Psoas muscle (tissue), 8 donors: ENCODE results near the gene MRPL51. TPM values are rescaled to one million over a fixed set of nuclear protein-coding genes. Genes with fewer than 3 reads are reported as not detected.
A peak's percentile ranks its signal among the peaks of the same experiment; 100 is the strongest.

Source experiments
- ATAC-seq, 4 donors: fragments of 200-7000 bp; cut with Tn5 transposase; one replicate each; pipeline ENCODE4 v1.9.1; 2020; ENCODE audit warnings: moderate library complexity in 3 of 4, mild to moderate bottlenecking in 2 of 4
- DNase-seq, 2 donors: peaks; one replicate each; pipeline ENCODE4 v3.0.0-alpha.2; 2020
- H3K27ac ChIP-seq: fragments of 200-600 bp; one replicate; pipeline ENCODE4 v1.8.0; 2022
- H3K27me3 ChIP-seq, 3 donors: fragments of 200-600 bp in 1 of 3; one replicate each; pipeline versions ENCODE4 v1.6.1 to v1.8.0; 2013 to 2022; ENCODE audit warnings: low read length in 2 of 3, mild to moderate bottlenecking in 2 of 3, moderate library complexity in 1 of 3; ENCODE audit not compliant: insufficient read depth in 3 of 3
- H3K36me3 ChIP-seq, 2 donors: fragments of 200-600 bp in 1 of 2; one replicate each; pipeline versions ENCODE4 v1.6.1 to v1.8.0; 2013 to 2022; ENCODE audit warnings: low read depth in 1 of 2, mild to moderate bottlenecking in 1 of 2, moderate library complexity in 1 of 2; ENCODE audit not compliant: insufficient read depth in 1 of 2
- H3K4me1 ChIP-seq: fragments of 200-600 bp; one replicate; pipeline ENCODE4 v1.8.0; 2022
- H3K4me3 ChIP-seq: fragments of 200-600 bp; one replicate; pipeline ENCODE4 v1.8.0; 2022; ENCODE audit warnings: mild to moderate bottlenecking
- H3K9me3 ChIP-seq: fragments of 200-600 bp; one replicate; pipeline ENCODE4 v1.8.0; 2022
- WGBS, 3 donors: extraction: QIAGEN DNeasy Blood & Tissue Kit; methylation state at CpG; one replicate each; pipeline versions ENCODE4 v1.1.6 to v1.1.7; 2013; 5-methylcytosine and 5-hydroxymethylcytosine counted together
- intact Hi-C, 2 donors: fragments of 100-400 bp; cut with DNase I; formaldehyde crosslinking; loops; one replicate each; pipeline versions ENCODE4 v1.11.0 to v1.14.2; 2022
- polyA plus RNA-seq, 3 donors: library from polyadenylated mRNA; stranded (reverse); fragments of 200-250 nt; gene quantifications; one replicate each; pipeline ENCODE4 v1.2.3, GENCODE V29; 2013
- total RNA-seq, 4 donors: library from RNA; stranded (reverse); fragmentation: NEBNext Ultra II Directional in 2 of 4; extraction: Animal tissue kit (Norgen Biotek cat#: 25700) in 2 of 4; gene quantifications; one replicate each; pipeline versions ENCODE4 v1.2.1 to v1.2.4, GENCODE V29; 2021 to 2023
- TF ChIP-seq, protein P1 (sequence below): fragments of 200-600 bp; IDR thresholded peaks from one replicate; pipeline ENCODE4 v1.8.0; 2022; ENCODE audit warnings: antibody characterized with exemption
- donor health status: healthy with polysubstance abuse.
- donor health status: DM: no; HTN: no; CAD: no; lungs with moderate emphysema.
- donor health status: Bipolar disorder and iron deficiency.
- donor health status: healthy.
- donor health status: DM: yes; HTN: yes; CAD: no.
- donor health status: DM: no; HTN: no; CAD: no.
- donor health status: DM: no; HTN: no; CAD: no.
- donor health status: DM: yes; HTN: yes; CAD: no.

MRPL51 gene
- total and polyA plus RNA-seq, 7 donors: 153 to 250 (median 203) TPM

DNA sequence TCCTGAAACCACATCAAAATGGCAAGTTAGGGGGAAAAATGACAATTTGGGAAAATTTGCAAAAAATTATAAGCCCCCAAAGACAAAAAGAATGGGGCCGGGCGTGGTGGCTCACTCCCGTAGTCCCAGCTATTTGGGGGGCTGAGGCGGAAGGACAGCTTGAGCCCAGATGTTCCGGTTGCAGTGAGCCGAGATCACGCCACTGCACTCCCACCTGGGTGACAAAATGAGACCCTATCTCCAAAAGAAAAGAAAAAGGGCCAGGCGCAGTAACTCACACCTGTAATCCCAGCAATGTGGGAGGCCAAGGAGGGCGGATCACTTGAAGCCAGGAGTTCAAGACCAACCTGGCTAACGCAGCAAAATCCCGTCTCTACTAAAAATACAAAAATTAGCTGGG is 20.6 kb downstream of the MRPL51 start:
- H3K4me3 ChIP-seq: no peak overlapping the region
- H3K9me3 ChIP-seq: no peaks in the 10 kb centered on the region
- TF ChIP-seq, protein P1, sequence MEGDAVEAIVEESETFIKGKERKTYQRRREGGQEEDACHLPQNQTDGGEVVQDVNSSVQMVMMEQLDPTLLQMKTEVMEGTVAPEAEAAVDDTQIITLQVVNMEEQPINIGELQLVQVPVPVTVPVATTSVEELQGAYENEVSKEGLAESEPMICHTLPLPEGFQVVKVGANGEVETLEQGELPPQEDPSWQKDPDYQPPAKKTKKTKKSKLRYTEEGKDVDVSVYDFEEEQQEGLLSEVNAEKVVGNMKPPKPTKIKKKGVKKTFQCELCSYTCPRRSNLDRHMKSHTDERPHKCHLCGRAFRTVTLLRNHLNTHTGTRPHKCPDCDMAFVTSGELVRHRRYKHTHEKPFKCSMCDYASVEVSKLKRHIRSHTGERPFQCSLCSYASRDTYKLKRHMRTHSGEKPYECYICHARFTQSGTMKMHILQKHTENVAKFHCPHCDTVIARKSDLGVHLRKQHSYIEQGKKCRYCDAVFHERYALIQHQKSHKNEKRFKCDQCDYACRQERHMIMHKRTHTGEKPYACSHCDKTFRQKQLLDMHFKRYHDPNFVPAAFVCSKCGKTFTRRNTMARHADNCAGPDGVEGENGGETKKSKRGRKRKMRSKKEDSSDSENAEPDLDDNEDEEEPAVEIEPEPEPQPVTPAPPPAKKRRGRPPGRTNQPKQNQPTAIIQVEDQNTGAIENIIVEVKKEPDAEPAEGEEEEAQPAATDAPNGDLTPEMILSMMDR: no peak
- H3K36me3 ChIP-seq: no peaks in the 10 kb centered on the region
- no peaks in the 10 kb centered on the region for H3K27me3 ChIP-seq
- H3K27ac ChIP-seq: no peak overlapping the region
- peaks cover 18% of the 10 kb centered on the region for H3K4me1 ChIP-seq
- DNase-seq: no peak
- 72 to 86% (median 76%) methylated on average over 11 of the region's 11 CpGs for WGBS, 3 donors
- intact Hi-C loops: no loop called here
- ATAC-seq: no peak

GRCh38 chr12:6471989-6472360 is 21.1 kb downstream of the MRPL51 start:
- peak overlapping the region; percentile 95 for H3K27ac ChIP-seq
- WGBS, 3 donors: 86 to 98% (median 92%) methylated on average over 1 of the region's 1 CpG
- intact Hi-C loops: no loop called here
- no peaks in the 10 kb centered on the region for H3K27me3 ChIP-seq
- no peak overlapping the region for H3K4me3 ChIP-seq
- DNase-seq (no peak), ATAC-seq (no peak)
- TF ChIP-seq, protein P1: no peak
- H3K9me3 ChIP-seq: no peaks in the 10 kb centered on the region
- peaks cover 18% of the 10 kb centered on the region for H3K4me1 ChIP-seq
- H3K36me3 ChIP-seq: no peaks in the 10 kb centered on the region

GRCh38 chr12:6470375-6471163 is 22.5 kb downstream of the MRPL51 start, which contains the start of gene VAMP1:
VAMP1 (minus strand) TSS chr12:6470677; CDS start chr12:6470531, 146 bp downstream.
- TF ChIP-seq, protein P1: no peak
- intact Hi-C loops: loop anchor here in 1 of 2 donors (1.0 kb wide), 1 partner anchor 23 kb away; the partner anchor contains the start of gene MRPL51
- H3K27ac ChIP-seq: peak within 1 kb of the TSS; percentile 95
- H3K36me3 ChIP-seq: peaks cover 0 to 13% of the 10 kb centered on the region in 2 donors
- H3K4me3 ChIP-seq: peak within 1 kb of the TSS; percentile 91
- 0 to 1% (median 1%) methylated on average over 64 to 69 of the region's 69 CpGs for WGBS, 3 donors
- DNase-seq: peak; percentile 98 to 99
- no peaks in the 10 kb centered on the region for H3K9me3 ChIP-seq
- no peaks in the 10 kb centered on the region for H3K27me3 ChIP-seq
- peak; percentile 95 to 96 (median 96) for ATAC-seq
- H3K4me1 ChIP-seq: peaks cover 21% of the 10 kb centered on the region

- H3K4me3 ChIP-seq: peak overlapping the region; percentile 91
- intact Hi-C loops: loop anchor here (1.0 to 10.0 kb wide), 4 partner anchors 24 to 405 kb away; partner anchors contain the start of genes CD9 (in 1 of the 2) and MRPL51 (in 1 of the 2)
- WGBS, 3 donors: 16 to 26% (median 19%) methylated on average over 16 of the region's 16 CpGs
- H3K27ac ChIP-seq: peak overlapping the region; percentile 95
- TF ChIP-seq, protein P1: no peak
- no peak for ATAC-seq
- H3K4me1 ChIP-seq: peaks cover 22% of the 10 kb centered on the region
- no peaks in the 10 kb centered on the region for H3K27me3 ChIP-seq
- peaks cover 0 to 17% of the 10 kb centered on the region in 2 donors for H3K36me3 ChIP-seq
- no peaks in the 10 kb centered on the region for H3K9me3 ChIP-seq
- no peak for DNase-seq
Observed at GRCh38 chr12:6469609-6470374, 23.3 kb downstream of the MRPL51 start.
